Skeletal muscle cell (primary cell): ENCODE results near the gene PHLDB2.

Experiments used
- DNase-seq: peaks from one replicate; pipeline ENCODE4 v3.0.0-alpha.2; 2010; ENCODE audit warnings: low read depth
- H3K4me3 ChIP-seq: 2 replicates; pipeline ENCODE4 v1.5.1; 2011; ENCODE audit warnings: low read depth, mild to moderate bottlenecking, control low read depth, low read length, moderate library complexity

The PHLDB2 gene

GRCh38 chr3:111978583-111979433 is 119.7 kb downstream of the PHLDB2 start, which contains the start of gene ABHD10:
TSS of gene ABHD10 (plus strand) at chr3:111979026. CDS start at chr3:111979062, 36 bp downstream.
- peak within 1 kb of the TSS; percentile 80 for H3K4me3 ChIP-seq
- DNase-seq: peak; percentile 92

GRCh38 chr3:111979434-111980038 is 120.5 kb downstream of the PHLDB2 start:
- H3K4me3 ChIP-seq: peak overlapping the region; percentile 80
- no peak for DNase-seq

DNA sequence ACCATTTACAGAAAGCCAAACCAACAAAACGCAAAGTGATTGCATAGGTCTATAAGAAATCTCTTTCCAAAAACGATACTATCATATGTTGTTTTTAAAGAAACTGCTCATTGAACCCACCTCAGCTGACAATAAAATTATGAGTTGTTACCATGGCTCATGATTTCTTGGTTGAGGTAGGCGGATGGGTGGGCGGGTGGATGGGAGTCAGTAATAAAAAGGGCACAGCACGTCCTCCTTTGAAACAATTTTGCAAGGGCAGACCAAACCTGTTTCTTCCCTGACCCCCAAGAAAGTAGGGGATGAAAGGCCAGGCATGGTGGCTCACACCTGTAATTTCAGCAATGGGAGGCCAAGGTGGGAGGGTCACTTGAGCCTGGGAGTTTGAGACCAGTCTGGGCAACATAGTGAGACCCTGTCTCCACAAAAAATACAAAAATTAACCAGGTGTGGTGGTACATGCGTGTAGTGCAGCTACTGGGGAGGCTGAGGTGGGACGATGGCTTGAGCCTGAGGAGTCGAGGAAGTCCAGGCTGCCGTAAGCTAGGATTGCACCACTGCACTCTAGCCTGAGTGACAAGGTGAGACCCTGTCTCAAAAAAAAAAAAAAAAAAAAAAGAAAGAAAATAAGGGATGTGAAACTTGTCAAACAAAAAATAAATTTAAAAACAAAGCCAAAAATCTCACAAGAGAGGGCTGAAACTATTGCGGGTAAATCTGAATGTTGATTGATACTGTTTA is 121.8 kb downstream of the PHLDB2 start:
- DNase-seq: no peak
- H3K4me3 ChIP-seq: no peak overlapping the region

GRCh38 chr3:111981457-111981763 is 122.3 kb downstream of the PHLDB2 start:
- no peak overlapping the region for H3K4me3 ChIP-seq

DNA sequence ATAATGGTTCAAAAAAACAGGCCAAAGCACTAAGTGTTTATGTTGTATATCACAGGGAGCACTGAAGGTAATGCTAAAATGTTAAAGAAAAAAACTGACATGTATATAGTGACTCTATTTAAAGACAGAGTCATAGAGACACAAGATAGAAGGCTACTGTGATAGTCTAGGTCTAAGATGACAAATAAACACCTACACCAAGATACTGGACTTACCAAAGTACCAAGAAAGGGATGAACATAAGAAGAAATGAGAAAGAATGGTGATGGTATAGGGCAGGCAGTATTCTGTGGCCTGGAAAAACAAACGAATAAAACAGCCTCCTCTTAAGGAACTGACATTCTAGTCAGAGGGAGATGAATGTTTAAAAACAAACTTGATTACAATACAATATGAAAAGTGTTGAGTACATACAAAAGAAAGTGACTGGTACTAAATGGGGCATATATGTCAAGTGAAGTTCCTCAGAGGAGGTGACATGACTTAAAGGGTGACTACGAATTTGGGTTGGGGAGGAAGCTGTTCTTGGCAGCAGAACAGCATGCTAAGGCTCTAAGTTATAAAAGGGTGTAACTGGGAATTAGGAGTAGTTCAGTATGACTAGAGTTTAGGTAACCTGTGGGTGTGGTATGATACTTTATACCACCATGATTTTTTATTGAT is 125.7 kb downstream of the PHLDB2 start:
- H3K4me3 ChIP-seq: no peak overlapping the region
- no peak for DNase-seq

More at GRCh38 chr3:111981457-111981763, 122.3 kb downstream of the PHLDB2 start:
- no peak for DNase-seq

GRCh38 chr3:111986800-111987199 is 127.7 kb downstream of the PHLDB2 start:
- no peak for DNase-seq
- no peak overlapping the region for H3K4me3 ChIP-seq

- no peak overlapping the region for H3K4me3 ChIP-seq
- DNase-seq: peak; percentile 38
Observed at GRCh38 chr3:111989061-111989678, 130.1 kb downstream of the PHLDB2 start.

DNA sequence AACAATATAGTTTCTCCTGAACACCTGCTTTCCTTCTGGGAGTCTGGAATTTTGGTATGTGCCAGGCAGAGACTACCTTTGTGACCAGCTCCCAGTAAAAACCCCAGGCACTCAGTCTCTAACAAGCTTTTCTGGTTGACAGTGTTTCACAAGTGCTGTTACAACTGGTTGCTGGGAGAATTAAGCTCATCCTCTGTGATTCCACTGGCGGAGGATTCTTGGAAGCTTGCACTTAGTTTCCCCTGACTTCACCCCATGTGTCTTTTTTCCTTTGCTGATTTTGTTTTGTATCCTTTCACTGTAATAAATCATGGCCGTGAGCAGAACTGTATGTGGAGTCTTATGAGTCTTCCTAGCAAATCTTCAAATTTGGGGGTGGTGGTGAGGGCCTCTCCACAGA is 134.0 kb downstream of the PHLDB2 start:
- H3K4me3 ChIP-seq: no peak overlapping the region
- DNase-seq: no peak

DNA sequence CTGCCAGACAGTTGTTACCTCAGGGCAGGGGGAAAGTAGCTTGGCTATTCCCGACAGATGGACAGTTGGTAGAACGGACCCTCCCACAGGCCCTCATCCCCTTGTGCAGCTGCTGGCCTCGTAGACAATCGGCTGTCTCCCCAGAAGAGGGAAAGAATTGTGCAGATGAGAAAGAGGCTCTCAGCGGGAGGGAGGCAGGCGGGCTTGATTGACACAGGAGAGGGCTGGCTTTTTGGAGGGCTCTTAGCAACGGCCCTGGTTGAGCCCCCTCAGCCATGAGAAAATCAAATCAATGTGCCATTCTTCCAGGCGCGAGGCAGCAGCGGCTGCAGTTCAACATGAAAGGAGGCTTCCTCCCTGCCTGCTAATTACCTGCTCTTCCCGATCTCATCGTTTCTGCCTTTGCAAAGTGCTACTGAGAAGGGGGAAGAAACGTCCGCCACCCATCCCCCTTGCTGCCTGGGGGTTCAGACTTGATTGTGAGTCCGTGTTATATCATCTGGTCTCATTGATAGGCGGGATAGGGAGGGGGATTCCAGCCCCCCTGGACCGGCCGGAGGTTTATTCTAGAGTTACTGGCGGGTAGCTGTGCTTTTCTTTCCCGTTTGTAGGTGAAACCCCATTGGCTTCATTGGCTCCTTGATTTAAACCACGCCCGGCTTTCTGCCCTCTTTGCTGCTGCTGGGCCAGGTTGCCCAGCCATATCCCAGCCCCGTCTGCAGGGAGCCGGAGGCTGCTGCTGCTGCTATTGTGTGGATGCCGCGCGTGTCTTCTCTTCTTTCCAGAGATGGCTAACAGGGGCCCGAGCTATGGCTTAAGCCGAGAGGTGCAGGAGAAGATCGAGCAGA is 139.8 kb downstream of the PHLDB2 start, which contains the start of gene TAGLN3:
Gene TAGLN3 (plus strand): TSS at position 287 of the 848 bp plus-strand sequence. CDS start 501 bp downstream, at position 788.
- peak within 1 kb of the TSS; percentile 49 for H3K4me3 ChIP-seq
- no peak for DNase-seq

DNA sequence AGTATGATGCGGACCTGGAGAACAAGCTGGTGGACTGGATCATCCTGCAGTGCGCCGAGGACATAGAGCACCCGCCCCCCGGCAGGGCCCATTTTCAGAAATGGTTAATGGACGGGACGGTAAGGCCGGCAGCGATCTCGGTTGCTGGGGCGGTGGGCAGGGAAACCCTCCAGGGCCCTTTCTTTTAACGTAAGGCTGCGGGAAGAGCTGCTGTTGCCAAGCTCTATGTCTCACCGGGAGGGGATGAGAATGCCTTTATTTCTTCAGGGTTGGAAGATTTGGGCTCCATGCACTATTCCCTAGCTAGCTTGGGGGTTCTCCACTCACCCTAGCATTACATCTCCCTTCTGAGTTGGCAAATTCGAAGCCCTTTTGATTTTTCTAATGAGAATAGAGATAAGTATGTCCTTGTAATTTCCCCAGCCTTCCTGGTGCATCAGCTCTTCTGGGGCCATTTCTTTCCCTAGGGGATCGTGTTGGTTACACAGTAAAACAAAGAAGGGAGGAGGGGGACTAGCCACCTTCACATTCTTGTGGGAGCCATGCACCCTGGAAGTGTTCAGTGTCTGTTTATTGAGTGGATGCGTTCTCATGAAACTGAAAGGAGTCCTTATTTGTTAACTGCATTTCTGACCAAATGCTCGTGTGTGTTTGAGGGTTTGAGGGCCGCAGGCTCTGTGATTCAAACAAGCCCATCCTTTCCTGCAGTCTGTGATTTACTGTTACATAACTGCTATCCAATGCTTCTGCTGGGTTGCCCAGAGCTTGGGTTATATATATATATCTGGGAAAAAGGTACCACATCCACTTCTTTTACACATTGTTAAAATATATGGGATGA is 140.6 kb downstream of the PHLDB2 start:
- no peak for DNase-seq
- H3K4me3 ChIP-seq: peak overlapping the region; percentile 49

- DNase-seq: no peak
- no peak overlapping the region for H3K4me3 ChIP-seq
Observed at GRCh38 chr3:112000367-112000771, 141.3 kb downstream of the PHLDB2 start.

DNA sequence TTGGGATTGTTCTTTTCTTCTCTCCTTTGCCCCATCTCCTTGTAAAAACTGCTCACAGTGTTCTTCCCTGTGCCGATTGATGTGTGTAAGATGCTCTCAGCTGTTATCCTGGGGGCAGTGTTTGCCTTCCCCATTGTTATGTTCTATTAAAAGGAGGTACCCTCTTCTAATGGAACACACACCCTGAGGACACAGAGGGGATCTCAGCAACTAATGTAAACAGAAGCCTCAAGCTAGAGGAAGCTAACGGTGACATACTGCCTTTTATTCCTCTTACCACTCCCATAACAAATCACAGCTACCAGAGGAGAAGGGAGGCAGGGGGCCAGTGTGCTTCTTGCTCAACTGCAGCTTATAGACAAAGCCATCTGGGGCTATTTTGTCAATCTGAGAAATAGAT is 141.9 kb downstream of the PHLDB2 start:
- DNase-seq: no peak
- no peak overlapping the region for H3K4me3 ChIP-seq

GRCh38 chr3:112001526-112001925 is 142.5 kb downstream of the PHLDB2 start:
- no peak for DNase-seq
- H3K4me3 ChIP-seq: no peak overlapping the region

DNA sequence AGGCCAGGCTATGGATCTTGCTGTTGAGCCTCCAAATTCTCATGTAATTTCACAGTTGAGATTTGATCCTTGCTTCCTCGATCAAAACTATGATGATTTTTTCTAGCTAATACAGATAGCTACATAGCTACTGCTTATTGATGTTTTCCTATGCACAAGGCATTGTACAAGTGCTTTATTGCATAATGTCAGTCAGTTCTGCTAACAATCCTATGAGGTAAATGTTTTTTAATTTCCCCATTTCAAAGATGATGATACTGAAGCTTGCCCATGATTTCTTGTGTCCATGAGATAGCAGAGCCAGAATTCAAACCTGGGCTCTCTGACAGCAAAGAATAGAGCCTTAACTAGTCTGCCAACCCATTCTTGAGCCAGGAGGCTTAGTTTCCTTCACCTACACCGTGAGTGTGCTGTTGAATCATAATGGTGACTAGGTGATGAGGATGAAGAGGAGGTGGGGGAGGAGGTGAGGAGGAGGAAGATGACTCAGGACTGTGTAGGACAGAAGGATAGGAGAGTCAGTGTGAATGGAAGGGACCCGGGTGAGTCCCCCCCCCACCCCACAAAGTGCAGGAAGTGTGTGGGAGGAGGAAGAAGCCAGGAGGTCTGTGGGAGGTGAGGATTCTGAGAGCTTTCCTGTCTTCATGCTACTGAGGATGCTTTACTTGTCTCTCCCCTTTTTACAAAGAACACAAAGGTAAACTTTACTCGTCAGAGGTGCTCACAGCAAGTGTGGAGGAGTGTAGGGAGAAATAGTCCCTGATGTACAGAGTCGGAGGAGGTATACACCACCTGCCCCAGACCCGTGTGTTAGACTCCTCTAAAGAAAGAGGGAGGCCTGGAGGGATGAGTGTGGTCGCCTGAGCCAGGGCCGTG is 143.3 kb downstream of the PHLDB2 start:
- no peak overlapping the region for H3K4me3 ChIP-seq
- no peak for DNase-seq

GRCh38 chr3:112003321-112004080 is 144.4 kb downstream of the PHLDB2 start:
- no peak overlapping the region for H3K4me3 ChIP-seq

DNA sequence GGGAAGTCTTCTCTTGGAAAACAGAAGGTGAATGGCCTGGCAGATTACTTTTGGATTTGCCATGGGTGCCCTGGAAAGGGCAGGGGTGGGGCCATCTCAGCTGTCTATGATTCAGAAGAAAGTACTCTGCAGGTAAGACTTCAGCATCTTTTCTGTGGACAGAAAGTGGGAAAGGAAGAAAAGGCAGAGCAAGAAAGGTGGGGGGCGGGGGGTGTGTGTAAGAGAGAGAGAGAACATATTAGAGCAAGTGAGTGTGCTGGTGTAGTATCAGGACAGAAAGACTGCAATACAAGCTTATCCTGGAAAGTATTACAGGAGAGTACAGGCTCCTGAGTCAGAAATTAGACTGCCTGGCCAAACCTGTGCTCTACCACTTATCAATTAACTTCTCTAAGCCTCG is 145.1 kb downstream of the PHLDB2 start:
- DNase-seq: no peak
- no peak overlapping the region for H3K4me3 ChIP-seq

More at GRCh38 chr3:112003321-112004080, 144.4 kb downstream of the PHLDB2 start:
- no peak for DNase-seq
